EH (cell line): ENCODE results near the gene ESPNL.
"Not testable (repeated sequence)": the region's sequence is repeated elsewhere in the genome, so short reads cannot be mapped to it uniquely, and the experiment has no call there.

Experiments used
- DNase-seq: peaks from one replicate; pipeline ENCODE4 v3.0.0-alpha.2; 2015; ENCODE audit warnings: low read depth

The ESPNL gene, protein sequence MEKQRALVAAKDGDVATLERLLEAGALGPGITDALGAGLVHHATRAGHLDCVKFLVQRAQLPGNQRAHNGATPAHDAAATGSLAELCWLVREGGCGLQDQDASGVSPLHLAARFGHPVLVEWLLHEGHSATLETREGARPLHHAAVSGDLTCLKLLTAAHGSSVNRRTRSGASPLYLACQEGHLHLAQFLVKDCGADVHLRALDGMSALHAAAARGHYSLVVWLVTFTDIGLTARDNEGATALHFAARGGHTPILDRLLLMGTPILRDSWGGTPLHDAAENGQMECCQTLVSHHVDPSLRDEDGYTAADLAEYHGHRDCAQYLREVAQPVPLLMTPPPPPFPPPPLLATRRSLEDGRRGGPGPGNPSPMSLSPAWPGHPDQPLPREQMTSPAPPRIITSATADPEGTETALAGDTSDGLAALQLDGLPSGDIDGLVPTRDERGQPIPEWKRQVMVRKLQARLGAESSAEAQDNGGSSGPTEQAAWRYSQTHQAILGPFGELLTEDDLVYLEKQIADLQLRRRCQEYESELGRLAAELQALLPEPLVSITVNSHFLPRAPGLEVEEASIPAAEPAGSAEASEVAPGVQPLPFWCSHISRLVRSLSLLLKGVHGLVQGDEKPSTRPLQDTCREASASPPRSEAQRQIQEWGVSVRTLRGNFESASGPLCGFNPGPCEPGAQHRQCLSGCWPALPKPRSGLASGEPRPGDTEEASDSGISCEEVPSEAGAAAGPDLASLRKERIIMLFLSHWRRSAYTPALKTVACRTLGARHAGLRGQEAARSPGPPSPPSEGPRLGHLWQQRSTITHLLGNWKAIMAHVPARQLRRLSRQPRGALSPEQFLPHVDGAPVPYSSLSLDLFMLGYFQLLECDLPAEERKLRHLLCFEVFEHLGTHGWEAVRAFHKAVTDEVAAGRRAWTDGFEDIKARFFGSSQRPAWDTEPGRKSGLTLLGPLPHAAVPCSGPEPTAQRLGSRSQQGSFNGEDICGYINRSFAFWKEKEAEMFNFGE

DNA sequence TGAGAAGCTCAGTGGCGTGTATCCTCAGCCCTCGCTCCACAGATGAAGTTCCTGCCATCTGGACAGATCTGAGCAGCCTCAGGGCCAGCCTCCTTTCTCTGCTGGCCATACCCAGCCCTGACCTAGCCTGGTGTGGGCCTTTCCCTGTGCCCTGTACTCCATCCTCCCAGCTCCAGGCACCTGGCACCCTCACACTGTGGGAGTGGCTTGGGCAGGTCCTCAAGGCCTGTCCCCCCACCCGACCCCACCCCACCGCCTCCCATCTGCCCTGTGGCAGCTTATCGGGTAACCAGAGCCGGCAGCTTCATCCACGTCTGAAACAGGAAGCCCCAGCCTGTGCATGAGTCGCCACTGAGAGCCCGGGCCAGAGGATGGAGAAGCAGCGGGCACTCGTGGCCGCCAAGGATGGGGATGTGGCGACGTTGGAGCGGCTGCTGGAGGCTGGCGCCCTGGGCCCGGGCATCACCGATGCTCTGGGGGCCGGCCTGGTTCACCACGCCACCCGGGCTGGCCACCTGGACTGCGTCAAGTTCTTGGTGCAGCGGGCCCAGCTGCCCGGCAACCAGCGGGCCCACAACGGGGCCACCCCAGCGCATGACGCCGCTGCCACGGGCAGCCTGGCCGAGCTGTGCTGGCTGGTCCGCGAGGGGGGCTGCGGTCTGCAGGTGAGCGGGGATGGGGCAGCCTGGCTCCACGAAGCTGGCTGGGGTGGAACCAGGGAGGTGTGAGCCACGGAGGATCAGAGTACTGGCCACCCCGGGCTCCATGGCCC lies at the start of gene ESPNL:
Gene ESPNL (plus strand): TSS at position 292 of the 772 bp plus-strand sequence. CDS start 80 bp downstream, at position 372.
- peak; percentile 21 for DNase-seq

DNA sequence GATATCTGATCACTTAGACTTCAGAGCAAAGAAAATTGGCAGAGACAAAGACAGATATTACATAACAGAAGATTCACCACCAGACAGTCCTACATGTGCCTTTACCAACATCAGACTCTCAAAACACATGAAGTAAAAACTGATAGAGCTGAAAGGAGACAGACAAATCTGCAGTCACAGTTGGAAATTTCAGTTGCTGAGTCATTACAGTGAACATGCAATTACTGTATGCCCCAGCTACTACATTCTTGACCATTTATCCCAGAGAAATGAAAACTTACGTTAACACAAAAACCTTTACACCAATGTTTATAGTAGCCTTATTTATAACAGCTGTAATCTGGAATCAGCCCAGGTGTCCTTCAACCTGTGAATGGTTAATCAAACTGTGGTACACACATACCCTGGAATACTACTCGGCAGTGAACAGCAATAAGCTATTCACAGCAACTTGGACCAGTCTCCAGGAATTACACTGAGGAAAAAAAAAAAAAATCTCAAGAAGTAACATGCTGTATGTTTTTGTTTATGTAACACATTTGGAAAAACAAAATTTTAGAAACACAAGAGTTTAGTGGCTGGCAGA lies 46.9 kb upstream of the ESPNL start:
- peak; percentile 47 for DNase-seq

DNA sequence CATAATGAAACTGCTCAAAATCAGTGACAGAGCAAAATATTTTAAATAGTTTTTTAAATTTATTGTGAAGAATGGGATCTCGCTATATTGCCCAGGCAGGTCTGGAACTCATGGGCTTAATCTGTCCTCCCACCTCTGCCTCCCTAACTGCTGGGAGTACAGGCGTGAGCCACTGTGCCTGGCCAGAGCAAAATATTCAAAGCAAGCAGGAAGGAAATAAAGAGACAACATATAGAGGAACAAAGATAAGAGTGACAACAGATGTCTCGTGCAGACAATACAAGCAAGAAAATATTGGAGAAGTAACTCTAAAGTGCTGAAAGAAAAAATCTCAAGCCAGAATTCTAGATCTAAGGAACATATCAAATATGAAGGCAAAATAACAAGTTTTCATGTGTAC lies 44.3 kb upstream of the ESPNL start:
- DNase-seq = no peak

DNA sequence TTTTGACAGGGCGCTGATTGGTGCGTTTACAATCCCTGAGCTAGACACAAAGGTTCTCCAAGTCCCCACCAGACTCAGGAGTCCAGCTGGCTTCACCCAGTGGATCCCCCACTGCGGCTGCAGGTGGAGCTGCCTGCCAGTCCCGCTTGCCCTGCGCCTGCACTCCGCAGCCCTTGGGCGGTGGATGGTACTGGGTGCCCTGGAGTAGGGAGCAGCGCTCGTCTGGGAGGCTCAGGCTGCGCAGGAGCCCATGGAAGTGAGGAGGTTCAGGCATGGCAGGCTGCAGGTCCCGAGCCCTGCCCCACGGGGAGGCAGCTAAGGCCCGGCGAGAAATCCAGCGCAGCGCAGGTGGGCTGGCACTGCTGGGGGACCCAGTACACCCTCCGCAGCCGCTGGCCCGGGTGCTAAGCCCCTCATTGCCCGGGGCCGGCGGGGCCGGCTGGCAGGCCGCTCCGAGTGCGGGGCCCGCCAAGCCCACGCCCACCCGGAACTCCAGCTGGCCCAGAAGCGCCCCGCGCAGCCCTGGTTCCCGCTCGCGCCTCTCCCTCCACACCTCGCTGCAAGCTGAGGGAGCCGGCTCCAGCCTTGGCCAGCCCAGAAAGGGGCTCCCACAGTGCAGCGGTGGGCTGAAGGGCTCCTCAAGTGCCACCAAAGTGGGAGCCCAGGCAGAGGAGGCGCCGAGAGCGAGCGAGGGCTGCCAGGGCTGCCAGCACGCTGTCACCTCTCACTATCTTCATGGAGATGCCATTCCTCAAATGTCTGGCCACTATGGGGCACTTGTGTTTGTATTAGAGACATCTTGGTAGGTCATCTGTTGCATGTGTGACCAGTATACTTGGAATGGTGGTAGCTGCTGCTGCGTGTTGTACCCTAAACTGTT lies 42.2 kb upstream of the ESPNL start:
- not testable (repeated sequence) for DNase-seq

DNA sequence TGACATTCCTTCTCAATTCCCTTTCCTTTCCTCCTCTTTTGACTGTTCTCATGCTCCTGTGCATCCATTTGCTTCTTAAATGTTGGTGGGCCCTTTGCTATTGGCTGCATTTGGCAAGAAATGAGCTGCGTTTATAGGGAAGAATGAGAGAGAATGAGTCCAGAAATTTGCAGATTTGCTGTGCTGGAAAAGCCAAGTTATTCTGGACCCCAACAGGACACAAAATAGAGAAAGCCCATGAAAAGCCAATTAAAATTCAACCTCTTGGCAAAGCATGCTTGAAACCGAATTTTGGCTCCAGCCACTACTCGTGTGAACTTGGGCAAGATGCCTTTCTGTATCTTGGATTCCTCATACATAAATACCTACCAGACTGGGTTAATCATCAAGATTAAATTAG lies 40.6 kb upstream of the ESPNL start:
- DNase-seq = no peak

DNA sequence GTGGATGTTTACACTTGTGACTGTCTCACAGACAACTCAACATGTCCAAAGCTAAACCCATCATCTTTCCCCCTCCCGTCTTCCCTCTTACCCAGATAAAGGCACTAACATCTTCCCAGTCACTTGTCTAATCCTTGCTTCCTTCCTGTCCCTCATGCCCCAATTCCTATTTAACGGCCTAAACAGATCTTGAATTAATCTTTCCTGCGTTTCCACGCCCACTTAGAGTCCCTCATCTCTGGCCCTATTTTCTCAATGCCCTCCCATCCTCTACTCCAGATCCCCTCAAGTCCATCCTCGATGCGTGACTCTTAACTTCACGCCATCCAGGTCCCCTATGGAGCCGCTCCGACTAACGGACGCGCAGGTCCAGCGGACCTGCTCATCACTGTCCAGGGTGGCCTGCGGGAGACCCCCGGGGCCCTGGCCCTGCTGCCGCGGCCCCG lies 40.0 kb upstream of the ESPNL start:
- no peak for DNase-seq

DNA sequence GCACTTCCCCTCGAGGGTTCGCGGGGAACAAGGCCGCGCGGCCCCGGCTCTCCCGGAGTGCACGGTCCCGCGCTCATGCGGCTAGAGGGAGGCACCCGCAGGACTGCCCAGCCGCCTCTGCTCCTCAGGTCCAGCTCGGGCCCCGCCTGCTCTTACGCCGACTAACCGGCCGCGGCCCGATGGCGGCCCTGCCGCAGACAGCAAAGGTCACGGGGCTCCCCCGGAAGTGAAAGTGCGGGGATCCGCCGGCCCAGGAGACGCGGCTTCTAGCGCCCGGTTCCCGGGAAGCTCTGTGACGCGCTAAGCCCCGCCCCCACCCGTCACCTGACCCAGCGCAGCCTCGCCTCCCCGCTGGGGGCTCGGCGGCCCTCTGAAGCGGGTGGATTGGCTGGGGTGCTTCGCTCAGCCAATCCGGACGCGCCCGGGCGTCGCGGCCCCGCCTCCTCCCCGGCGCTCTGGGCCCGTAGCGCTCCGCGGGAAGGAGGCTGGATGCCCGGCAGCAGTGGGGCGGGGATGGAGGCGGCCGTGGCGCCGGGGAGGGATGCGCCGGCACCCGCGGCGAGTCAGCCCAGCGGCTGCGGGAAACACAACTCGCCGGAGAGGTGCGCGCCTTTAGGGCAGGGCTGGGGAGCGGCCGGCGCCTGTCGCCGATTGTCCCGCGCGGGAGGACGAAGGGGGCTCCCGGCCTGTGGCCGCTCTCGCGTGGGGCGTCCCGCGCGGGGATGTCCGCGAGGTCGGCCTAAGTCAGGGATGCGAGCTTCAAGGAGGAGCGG lies 39.4 kb upstream of the ESPNL start, which contains the start of gene SCLY:
Gene SCLY (plus strand): TSS at position 460 of the 773 bp plus-strand sequence. CDS start 54 bp downstream, at position 514.
- peak; percentile 98 for DNase-seq

DNA sequence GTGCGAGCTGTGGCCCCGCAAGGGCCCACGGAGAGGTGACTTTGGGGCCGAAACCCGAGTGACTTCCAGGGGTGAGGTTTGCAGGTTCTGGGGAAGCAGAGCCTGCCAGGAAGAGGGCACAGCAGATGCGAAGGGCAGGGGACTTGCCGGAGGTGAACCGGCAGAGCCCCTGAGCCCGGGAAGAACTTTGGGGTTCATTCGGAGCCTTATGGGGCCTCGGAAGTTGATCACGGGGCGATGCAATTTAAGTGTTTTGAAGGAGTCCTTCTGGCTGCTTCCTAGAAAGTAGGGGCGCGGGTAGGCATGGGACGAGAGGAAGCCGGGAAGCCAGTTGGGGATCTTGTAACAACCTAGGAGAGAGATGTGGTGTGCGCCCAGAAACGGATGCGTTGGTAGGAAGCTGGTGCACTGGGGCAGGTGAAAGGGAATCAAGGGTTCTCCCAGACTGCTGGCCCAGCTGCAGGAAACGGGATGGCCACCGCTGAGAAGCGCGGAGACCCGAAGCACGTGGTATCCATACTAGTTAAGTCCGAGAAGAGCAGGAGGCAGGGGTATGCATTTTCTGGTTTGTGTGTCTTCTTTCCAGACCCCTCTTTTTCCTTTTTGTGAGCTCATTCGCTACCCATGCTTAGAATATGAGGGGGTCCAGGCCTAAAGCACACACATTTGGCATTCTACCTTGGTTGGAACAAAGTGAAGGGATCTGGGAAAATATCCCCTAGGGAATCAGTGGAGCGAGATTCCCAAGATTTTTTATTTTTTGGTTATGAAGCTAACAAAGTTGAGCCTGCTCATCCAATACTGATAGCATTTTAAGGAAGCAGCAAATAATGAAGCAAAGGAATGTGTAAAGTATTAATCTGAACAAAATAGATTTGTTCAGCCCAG lies 38.6 kb upstream of the ESPNL start:
- peak; percentile 50 for DNase-seq

DNA sequence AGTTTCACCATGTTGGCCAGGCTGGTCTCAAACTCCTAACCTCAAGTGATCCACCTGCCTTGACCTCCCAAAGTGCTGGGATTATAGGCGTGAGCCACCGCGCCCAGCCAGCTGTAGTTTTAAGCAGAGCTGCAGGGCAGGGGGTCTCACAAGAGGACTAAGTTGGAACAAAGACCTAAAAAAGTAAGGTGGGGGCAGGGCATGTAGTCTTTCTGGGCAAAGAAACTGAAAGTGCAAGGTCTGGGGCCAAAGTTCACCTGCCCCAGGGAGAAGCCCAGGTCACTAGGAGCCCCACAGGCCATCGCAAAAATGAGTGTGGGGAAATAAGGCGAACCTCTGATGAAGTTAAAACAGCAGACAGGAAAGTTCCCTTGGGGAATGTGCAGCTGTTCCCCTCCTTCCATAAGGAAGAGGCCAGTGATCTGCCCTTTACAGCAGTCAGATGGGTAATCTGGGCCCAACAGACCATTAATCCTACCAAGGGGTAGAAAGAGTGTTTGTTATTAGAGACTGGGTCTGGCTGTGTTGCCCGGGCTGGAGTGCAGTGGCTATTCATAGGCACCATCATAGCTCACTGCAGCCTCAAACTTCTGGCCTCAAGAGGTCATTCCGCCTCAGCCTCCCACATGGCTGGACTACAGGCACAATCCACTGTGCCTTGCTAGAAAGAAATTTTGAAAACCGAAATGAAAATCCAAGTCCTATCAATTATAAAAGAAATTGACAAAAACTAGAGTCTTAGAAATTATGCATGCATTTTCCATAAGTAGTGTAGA lies 36.5 kb upstream of the ESPNL start:
- no peak for DNase-seq

DNA sequence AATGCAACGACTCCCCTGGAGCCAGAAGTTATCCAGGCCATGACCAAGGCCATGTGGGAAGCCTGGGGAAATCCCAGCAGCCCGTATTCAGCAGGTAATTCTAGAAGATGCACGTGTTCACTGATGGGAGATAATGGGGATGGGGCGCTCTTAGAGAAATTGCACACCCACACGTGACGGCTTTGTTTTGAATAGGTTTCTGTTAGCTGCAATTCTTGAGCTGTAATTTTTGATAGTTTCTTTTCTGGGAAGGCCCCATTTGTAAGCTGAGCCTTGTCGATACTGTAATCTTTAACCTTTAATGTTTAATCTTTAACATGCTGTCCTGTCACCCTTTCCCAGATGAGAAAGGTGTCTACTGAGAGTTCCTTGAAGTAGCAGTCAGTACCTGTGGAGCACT lies 35.8 kb upstream of the ESPNL start:
- DNase-seq = no peak

DNA sequence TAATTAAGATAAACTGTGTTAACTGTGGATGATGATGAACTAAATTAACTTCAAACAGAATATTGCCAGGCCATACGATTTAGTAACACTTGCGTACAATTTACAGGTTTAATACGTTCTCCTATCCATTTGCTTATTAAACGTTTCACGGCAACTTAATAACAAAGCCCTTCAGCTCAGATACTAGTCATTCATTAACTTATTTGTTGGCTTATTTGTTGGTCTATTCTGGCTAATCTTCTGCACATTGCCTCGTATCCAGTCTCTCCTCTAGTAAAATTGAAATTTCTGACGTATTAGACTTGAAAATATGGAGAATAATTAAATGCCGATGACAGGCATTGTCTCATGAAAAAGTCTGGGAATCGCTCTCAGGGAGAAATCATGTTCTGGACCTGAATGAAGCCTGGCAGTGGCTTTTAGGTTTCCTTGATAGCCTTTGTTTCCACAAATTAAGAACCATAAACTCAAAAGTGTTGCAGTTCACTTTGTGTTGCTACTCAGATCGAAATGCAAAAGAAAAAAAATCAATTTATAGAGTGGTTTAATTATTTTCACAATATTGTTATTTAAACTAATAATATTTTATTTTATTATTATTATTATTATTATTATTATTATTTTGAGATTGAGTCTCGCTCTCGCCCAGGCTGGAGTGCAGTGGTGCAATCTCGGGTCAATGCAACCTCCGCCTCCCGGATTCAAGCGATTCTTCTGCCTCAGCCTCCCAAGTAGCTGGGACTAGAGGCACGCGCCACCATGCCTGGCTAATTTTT lies 34.9 kb upstream of the ESPNL start:
- DNase-seq = no peak

DNA sequence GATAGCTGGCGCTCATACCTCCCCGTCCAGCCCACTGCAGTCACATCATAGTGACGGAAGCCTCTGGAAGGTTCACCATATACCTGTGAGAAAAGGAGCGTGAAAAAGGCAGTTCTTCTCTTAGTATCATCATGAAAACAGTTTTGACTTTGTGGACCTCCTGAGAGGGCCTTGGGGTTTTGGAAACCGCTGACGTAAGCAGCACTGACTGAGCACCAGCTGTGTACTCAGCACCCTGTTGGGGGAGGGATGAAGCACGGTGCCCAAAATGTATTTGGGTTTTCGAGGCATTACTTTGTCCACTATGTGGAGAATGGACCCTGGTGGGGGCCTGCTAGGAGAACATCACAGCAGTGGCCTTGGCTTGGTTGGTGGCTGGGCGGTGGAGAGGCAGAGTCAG lies 33.9 kb upstream of the ESPNL start:
- DNase-seq = no peak

DNA sequence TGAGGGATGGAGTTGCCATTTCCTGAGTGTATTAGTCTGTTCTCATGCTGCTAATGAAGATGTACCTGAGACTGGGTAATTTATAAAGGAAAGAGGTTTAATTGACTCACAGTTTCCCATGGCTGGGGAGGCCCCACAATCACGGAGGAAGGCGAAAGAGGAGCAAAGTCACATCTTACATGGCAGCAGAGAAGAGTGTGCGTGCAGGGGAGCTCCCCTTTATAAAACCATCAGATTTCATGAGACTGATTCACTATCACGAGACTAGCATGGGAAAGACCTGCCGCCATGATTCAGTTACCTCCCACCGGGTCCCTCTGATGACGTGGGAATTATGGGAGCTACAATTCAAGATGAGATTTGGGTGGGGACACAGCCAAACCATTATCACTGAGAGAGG lies 33.4 kb upstream of the ESPNL start:
- not testable (repeated sequence) for DNase-seq

DNA sequence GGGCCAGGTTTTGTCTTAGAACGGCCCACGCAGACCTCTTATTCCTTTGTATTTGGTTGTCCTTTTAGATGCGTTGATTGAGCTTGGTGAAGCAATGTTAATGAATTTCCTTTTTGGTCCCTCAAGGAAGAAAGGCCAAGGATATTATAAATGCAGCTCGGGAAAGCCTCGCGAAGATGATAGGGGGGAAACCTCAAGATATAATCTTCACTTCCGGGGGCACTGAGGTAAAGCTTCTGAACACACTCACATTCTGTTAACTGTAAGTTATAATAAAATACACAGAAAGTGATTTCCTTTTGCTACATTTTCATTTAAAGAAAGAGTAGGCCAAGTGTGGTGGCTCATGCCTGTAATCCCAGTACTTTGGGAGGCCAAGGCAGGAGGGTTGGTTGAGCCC lies 32.2 kb upstream of the ESPNL start:
- no peak for DNase-seq

DNA sequence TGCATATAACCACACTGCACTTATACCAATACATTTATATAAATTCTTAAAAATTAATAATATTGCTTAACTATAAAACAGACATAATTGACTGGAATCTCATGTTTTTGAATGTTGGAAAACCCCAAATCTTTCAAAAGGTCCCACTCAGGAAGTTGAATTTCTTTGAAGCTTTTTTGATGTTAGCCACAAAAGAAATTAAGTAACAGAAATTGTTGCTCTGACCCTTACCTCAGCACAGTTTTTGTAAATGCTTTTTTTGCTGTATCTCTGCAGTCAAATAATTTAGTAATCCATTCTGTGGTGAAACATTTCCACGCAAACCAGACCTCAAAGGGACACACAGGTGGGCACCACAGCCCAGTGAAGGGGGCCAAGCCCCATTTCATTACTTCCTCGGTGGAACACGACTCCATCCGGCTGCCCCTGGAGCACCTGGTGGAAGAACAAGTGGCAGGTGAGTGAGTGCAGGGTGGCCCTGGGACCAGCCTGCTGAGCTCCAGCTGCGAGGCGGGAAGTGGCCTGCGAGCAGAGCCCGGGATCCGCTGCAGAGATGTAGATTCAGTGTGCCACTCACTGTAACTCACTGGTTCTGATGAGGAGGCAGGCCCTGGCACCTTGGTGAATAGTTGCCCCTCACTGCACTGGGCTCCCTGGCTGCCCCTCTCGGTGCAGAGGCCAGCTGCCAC lies 31.0 kb upstream of the ESPNL start:
- DNase-seq = no peak

DNA sequence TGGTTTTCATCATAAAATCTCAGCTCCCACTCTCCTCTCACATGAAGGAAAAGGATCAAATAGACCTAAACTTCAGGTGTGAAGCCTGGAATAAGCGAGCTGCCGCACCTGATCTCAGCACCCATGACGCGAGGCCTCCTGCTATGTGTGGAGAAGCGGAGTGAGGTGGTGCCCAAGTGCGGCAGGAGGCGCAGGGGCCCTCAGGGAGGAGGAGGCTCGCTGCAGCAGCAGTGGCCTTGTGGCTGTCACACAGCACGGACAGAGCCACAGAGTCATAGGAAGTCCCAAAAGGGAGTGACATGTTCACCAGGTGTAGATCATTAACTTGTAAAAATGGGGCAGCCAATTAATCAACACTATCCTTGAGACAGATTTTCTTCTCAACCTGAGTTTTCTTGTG lies 30.3 kb upstream of the ESPNL start:
- no peak for DNase-seq
